PC-3 (cell line): ENCODE results near the gene RET. TPM values are rescaled to one million over a fixed set of nuclear protein-coding genes. Genes with fewer than 3 reads are reported as not detected.

Source experiments
- ATAC-seq: fragments of 200-7000 bp; cut with Tn5 transposase; 2 replicates; pipeline ENCODE4 v1.9.1; 2020; ENCODE audit warnings: mild to moderate bottlenecking, moderate library complexity
- BruUV-seq: library from RNA; stranded (reverse); fragments of 400-500 nt; replicated peaks from 2 replicates; lab custom pipeline; 2021; lab: Mats Ljungman, UMichigan
- CTCF ChIA-PET: fragments of 300-600 bp; sonication (Branson Sonifier 250); formaldehyde crosslinking; loops from one replicate; lab custom pipeline; 2022; ENCODE audit warnings: antibody characterized with exemption; lab: Charles Lee
- POLR2A ChIA-PET: fragments of 300-600 bp; sonication (Branson Sonifier 250); formaldehyde crosslinking; loops from one replicate; lab custom pipeline; 2022; ENCODE audit warnings: antibody characterized with exemption; ENCODE audit not compliant: unreplicated experiment; lab: Charles Lee
- DNase-seq: peaks from one replicate; pipeline ENCODE4 v3.0.0-alpha.2; 2015
- H2AFZ ChIP-seq: fragments of 300-600 bp; sonication (generic); 2 replicates; pipeline ENCODE4 v1.6.0; 2016; ENCODE audit warnings: antibody characterized with exemption, low read length
- H3F3A ChIP-seq: fragments of 300-600 bp; sonication (generic); one replicate; pipeline ENCODE4 v1.6.0; 2017; ENCODE audit warnings: antibody characterized with exemption, low read length, control low read depth, mild to moderate bottlenecking; ENCODE audit not compliant: unreplicated experiment
- H3K27ac ChIP-seq: fragments of 300-600 bp; sonication (generic); 2 replicates; pipeline ENCODE4 v1.5.1; 2016; ENCODE audit warnings: mild to moderate bottlenecking, low read length
- H3K27me3 ChIP-seq: fragments of 300-600 bp; sonication (generic); 2 replicates; pipeline ENCODE4 v1.6.1; 2016; ENCODE audit warnings: low read length, mixed read lengths
- H3K36me3 ChIP-seq: fragments of 300-600 bp; sonication (generic); 2 replicates; pipeline ENCODE4 v1.6.1; 2016; ENCODE audit warnings: low read depth, mixed run types, low read length, mixed read lengths
- H3K4me1 ChIP-seq: fragments of 300-600 bp; sonication (generic); 2 replicates; pipeline ENCODE4 v1.5.1; 2016; ENCODE audit warnings: low read length; ENCODE audit not compliant: insufficient read depth
- H3K4me2 ChIP-seq: fragments of 300-600 bp; sonication (generic); 2 replicates; pipeline ENCODE4 v1.6.0; 2016; ENCODE audit warnings: low read length
- H3K4me3 ChIP-seq: fragments of 300-600 bp; sonication (generic); 2 replicates; pipeline ENCODE4 v1.5.1; 2016; ENCODE audit warnings: mild to moderate bottlenecking, low read length, mixed read lengths
- H3K79me2 ChIP-seq: fragments of 300-600 bp; sonication (generic); 2 replicates; pipeline ENCODE4 v1.6.1; 2017; ENCODE audit warnings: low read length, mixed read lengths
- H3K9ac ChIP-seq: fragments of 300-600 bp; sonication (generic); 2 replicates; pipeline ENCODE4 v1.6.0; 2016; ENCODE audit warnings: mild to moderate bottlenecking, low read length
- H3K9me2 ChIP-seq: fragments of 300-600 bp; sonication (generic); replicated peaks from 2 replicates; pipeline ENCODE4 v1.6.1; 2016; ENCODE audit warnings: mixed run types, low read length, mixed read lengths
- H3K9me3 ChIP-seq: fragments of 300-600 bp; sonication (generic); 2 replicates; pipeline ENCODE4 v1.6.1; 2016; ENCODE audit warnings: low read length, mixed read lengths
- H4K20me1 ChIP-seq: fragments of 300-600 bp; sonication (generic); 2 replicates; pipeline ENCODE4 v1.6.1; 2016; ENCODE audit warnings: low read length, mixed read lengths
- EZH2 ChIP-seq: fragments of 300-600 bp; sonication (generic); IDR thresholded peaks from one replicate; pipeline ENCODE4 v1.6.1; 2017; ENCODE audit warnings: antibody characterized with exemption, mild to moderate bottlenecking, low read length; ENCODE audit not compliant: unreplicated experiment
- EZH2phosphoT487 ChIP-seq: fragments of 300-600 bp; sonication (generic); IDR thresholded peaks from 2 replicates; pipeline ENCODE4 v1.6.1; 2018; ENCODE audit warnings: mild to moderate bottlenecking, antibody characterized with exemption, low read length, borderline replicate concordance
- intact Hi-C: fragments of 100-400 bp; cut with micrococcal nuclease; formaldehyde crosslinking; loops from 2 replicates; pipeline ENCODE4 v1.9.0; 2023
- total RNA-seq: library from RNA; depleted of rRNA; stranded (reverse); fragments of >200 nt; gene quantifications from 2 replicates; pipeline ENCODE4 v1.2.3, GENCODE V29; 2014
- TF ChIP-seq, protein P1 (sequence below): fragments of 300-600 bp; sonication (generic); conservative IDR thresholded peaks from 2 replicates; pipeline ENCODE4 v1.5.1; 2017; ENCODE audit warnings: antibody characterized with exemption, low read depth, mild to moderate bottlenecking, low read length

The RET gene
- total RNA-seq, 1 experiment from 2014 or later = not detected

DNA sequence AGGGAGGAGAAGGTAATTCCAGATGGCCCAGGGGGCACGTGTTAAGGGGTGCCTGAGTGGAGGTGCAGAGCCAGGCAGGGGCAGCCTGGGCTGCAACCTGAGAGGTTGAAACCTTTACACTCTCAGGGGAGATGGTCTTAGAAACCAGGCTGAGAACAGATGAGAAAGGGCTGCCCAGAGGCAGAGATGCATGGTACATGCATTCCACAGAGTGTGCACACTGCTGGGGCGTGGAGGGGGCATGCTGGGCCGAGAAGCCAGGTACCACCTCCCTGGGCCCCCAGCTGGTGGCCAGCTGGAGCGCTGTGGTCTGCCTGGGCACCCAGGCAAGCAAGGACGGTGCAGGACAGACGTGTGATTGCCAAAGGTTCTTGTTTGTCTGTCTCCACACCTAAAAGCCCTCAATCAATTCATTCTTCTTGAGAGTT lies 47.2 kb downstream of the RET start:
- no TSS peak for BruUV-seq
- ATAC-seq (no peak), DNase-seq (no peak)
- Histone ChIP-seq H3K9ac (no peak overlapping the region), H3K79me2 (no peaks in the 10 kb centered on the region), H3K9me2 (no peaks in the 10 kb centered on the region), H3F3A (no peaks in the 10 kb centered on the region), H4K20me1 (no peaks in the 10 kb centered on the region), H3K4me2 (no peak overlapping the region), H3K27ac (no peak overlapping the region), H3K9me3 (no peaks in the 10 kb centered on the region), H3K4me1 (peaks cover 6% of the 10 kb centered on the region), H2AFZ (no peak overlapping the region), H3K36me3 (no peaks in the 10 kb centered on the region), H3K4me3 (no peak overlapping the region), H3K27me3 (no peaks in the 10 kb centered on the region)
- ChIA-PET CTCF (no interaction called here), POLR2A (no interaction called here)
- TF ChIP-seq, protein P1, sequence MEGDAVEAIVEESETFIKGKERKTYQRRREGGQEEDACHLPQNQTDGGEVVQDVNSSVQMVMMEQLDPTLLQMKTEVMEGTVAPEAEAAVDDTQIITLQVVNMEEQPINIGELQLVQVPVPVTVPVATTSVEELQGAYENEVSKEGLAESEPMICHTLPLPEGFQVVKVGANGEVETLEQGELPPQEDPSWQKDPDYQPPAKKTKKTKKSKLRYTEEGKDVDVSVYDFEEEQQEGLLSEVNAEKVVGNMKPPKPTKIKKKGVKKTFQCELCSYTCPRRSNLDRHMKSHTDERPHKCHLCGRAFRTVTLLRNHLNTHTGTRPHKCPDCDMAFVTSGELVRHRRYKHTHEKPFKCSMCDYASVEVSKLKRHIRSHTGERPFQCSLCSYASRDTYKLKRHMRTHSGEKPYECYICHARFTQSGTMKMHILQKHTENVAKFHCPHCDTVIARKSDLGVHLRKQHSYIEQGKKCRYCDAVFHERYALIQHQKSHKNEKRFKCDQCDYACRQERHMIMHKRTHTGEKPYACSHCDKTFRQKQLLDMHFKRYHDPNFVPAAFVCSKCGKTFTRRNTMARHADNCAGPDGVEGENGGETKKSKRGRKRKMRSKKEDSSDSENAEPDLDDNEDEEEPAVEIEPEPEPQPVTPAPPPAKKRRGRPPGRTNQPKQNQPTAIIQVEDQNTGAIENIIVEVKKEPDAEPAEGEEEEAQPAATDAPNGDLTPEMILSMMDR = no peak
- TF ChIP-seq EZH2 (no peak), EZH2phosphoT487 (no peak)
- intact Hi-C loops = no loop called here

GRCh38 chr10:43124574-43125273 lies 47.9 kb downstream of the RET start:
- no peak overlapping the region for H3K4me2 ChIP-seq
- H3K9me2 ChIP-seq = no peaks in the 10 kb centered on the region
- no peaks in the 10 kb centered on the region for H4K20me1 ChIP-seq
- H2AFZ ChIP-seq = no peak overlapping the region
- ATAC-seq (no peak), DNase-seq (no peak)
- no peak overlapping the region for H3K27ac ChIP-seq
- no peak overlapping the region for H3K9ac ChIP-seq
- no peak for TF ChIP-seq EZH2phosphoT487
- TF ChIP-seq, protein P1 = no peak
- no peak for TF ChIP-seq EZH2
- H3F3A ChIP-seq = no peaks in the 10 kb centered on the region
- CTCF ChIA-PET = no interaction called here
- peaks cover 12% of the 10 kb centered on the region for H3K4me1 ChIP-seq
- no peaks in the 10 kb centered on the region for H3K79me2 ChIP-seq
- no peaks in the 10 kb centered on the region for H3K36me3 ChIP-seq
- intact Hi-C loops = no loop called here
- no TSS peak for BruUV-seq
- POLR2A ChIA-PET = no interaction called here
- no peak overlapping the region for H3K4me3 ChIP-seq
- H3K9me3 ChIP-seq = no peaks in the 10 kb centered on the region
- H3K27me3 ChIP-seq = no peaks in the 10 kb centered on the region

DNA sequence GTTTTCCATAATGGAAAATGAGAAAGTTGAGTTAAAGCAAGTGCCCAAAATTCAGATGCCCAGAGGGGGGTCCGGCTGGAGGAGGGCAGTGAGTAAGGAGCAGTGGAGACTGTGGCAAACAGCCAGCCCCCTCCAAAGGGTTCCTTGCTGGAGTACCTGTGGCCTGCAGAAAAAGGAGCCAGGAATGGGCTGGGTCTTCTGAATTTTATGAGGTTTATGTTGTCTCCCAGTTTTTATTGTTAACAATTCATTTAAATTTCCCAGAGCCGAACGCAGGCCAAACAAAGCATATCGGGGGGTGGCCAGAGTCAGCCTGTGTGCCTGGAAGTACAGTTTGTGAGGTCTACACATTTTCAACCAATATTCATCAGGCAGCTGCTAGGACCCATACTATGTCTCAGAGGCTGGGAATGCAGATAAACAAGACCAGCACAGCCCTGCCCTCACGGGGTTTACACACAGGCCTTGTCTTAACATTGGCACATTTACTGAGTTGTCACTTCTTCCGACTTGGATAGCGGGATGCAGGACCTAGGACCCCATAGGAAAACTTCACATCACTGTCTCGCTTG lies 48.5 kb downstream of the RET start:
- no peaks in the 10 kb centered on the region for H4K20me1 ChIP-seq
- no peaks in the 10 kb centered on the region for H3K27me3 ChIP-seq
- BruUV-seq = no TSS peak
- no peaks in the 10 kb centered on the region for H3K36me3 ChIP-seq
- no peak overlapping the region for H3K4me3 ChIP-seq
- H3K4me1 ChIP-seq = peaks cover 16% of the 10 kb centered on the region
- DNase-seq (no peak), ATAC-seq (no peak)
- H2AFZ ChIP-seq = no peak overlapping the region
- TF ChIP-seq, protein P1 = no peak
- TF ChIP-seq EZH2phosphoT487 (no peak), EZH2 (no peak)
- H3F3A ChIP-seq = no peaks in the 10 kb centered on the region
- H3K27ac ChIP-seq = no peak overlapping the region
- H3K9ac ChIP-seq = no peak overlapping the region
- H3K9me3 ChIP-seq = no peaks in the 10 kb centered on the region
- H3K79me2 ChIP-seq = no peaks in the 10 kb centered on the region
- CTCF ChIA-PET = no interaction called here
- no peak overlapping the region for H3K4me2 ChIP-seq
- intact Hi-C loops = no loop called here
- H3K9me2 ChIP-seq = no peaks in the 10 kb centered on the region
- POLR2A ChIA-PET = no interaction called here
